NCI-H446 treated with DMSO at 0.1 percent for 48 hours (cell line): ENCODE measurements around the gene ACYP1.

Experiments used
- DNase-seq: peaks from one replicate; lab custom pipeline; 2025; lab: John Stamatoyannopoulos, UW

Gene ACYP1

GRCh38 chr14:75040959-75041358, 22.9 kb downstream of the ACYP1 start:
- DNase-seq = no peak

GRCh38 chr14:75040507-75040906, 23.3 kb downstream of the ACYP1 start:
- no peak for DNase-seq

- DNase-seq = no peak
Observed at GRCh38 chr14:75032939-75033338, 30.9 kb downstream of the ACYP1 start.

DNA sequence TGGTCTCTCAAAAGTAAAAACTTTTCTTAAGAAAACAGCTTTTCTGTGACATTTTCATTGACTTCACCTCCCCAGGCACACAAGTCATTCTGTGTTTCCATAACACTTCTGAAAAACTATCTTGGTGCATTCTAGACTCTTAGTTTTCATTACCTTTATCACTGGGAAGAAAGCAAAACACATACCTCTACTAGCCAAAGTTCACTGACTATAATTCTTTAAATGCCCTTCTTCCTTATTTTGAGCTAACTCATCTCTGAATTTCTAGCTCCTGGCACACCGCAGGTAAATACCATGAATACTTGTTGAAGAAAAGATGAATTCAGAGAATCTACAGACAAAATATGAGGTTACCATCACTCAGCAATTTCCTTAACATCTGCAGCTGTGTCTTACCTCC, 33.7 kb downstream of the ACYP1 start:
- DNase-seq = no peak

DNA sequence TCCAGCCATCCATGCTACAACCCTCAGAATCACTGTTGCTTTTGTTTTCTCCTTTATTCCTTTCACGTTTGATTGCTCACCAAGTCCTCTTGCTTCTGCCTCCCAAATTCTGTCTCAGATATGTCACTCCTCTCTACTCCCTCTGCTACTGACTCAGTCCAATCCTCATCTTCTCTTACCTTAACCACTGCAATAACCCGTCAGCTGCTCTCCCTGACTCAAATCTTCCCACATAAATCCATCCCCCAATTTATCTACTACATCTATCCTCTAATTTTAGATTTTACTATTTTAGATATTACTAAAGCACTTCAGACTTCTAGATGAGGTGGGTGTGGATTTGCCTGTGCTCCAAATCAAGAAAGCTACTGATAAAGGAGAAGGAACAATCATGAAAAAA, 37.9 kb downstream of the ACYP1 start:
- no peak for DNase-seq

- DNase-seq = no peak
Observed at GRCh38 chr14:75025082-75025481, 38.7 kb downstream of the ACYP1 start.

GRCh38 chr14:75023108-75023507, 40.7 kb downstream of the ACYP1 start:
- no peak for DNase-seq

- no peak for DNase-seq
Observed at GRCh38 chr14:75022655-75023054, 41.2 kb downstream of the ACYP1 start.

DNA sequence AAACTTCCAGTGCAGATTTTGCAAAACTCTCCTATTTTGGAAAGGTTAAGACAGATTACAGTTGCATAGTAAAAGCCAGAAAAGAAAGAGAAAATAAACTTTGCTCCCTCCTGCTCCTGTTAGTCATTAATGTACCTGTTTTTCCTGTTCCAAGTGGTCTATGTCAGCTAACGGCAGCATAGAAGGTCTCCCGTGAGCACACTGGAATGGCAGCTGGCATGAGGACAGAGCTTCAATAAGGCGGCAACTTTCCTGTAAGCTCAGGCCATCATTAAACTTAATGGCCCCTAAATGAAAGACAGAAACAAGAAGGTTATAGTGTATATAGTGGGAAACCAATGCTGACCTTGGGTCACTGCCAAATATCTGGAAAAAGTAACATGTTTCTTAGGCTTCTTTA, 45.1 kb downstream of the ACYP1 start:
- no peak for DNase-seq

GRCh38 chr14:75016815-75017214, 47.0 kb downstream of the ACYP1 start:
- DNase-seq = no peak

GRCh38 chr14:75015496-75015895, 48.3 kb downstream of the ACYP1 start:
- no peak for DNase-seq

DNA sequence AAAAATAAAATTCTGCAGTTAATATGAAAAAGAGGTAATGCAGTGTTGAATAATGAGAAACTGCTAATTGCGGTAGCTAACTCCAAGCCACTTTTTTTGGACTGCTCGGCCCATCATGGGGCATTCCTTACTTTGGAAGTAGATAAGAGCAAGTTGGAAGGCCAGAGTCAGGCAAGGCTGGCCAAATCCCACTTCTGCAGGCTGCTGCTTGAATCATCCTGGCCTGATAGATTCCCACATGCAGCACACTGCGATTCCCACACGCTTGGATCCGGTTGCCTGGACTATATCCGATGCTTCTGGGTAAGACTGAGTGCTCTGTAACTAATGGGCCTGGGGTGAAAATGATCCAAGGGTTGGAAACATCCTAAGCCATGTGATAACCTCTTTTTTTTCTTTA, 50.5 kb downstream of the ACYP1 start:
- DNase-seq = no peak

DNA sequence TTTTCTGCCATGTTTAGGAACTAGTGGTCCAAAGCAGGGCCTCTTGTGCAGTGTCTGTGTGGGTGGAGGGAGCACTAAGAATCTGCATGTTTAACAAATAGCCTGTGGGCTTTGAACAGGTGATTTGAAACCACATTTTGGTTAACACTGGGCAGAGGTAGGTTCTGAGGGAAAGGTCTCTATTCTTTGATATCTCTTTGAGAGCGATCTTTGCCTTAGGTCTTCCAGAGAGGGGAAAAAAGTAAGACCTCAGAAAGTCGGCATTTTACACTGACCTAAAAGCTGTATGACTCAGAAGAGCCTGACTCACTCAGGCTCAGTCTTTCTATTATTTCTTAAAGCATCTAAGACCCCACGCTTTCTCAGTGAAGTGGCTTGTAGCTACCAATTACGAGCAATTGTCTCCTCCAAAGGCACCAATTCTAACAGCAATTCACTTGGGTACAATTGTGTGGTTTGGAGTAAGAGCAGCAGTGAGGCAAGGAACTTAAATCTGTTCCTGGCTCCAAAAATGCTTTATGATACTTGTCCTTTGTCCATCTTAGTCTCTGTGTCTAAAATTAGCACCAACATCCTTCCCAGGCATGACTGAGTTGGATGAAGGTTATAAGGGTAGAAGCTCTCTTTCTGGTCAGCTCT, 52.3 kb downstream of the ACYP1 start:
- DNase-seq = no peak

DNA sequence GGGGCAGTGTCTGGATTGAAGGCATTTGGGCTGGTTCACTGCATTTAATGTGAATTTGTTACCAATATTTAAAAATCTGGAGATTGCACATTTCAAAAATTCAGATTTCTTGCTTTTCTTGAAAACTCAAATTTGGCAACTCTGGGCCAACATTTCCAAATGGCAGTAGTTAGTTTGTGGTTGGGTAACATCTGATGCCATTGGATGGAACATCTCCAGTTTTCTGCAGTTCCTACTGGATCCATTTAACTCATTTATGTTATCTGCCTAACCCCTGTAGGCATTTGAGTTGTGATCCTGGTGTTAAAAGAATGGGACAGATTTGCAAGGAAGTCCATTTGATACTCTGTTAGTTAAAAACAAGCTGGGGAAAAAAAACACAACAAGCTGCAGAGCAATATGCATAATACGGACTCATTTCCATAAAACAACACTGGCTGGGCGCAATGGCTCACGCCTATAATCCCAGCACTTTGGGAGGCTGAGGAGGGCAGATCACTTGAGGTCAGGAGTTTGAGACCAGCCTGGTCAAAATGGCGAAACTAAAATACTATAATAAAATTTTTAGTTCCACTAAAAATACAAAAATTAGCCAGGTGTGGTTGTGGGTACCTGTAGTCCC, 53.2 kb downstream of the ACYP1 start:
- no peak for DNase-seq

- no peak for DNase-seq
Observed at GRCh38 chr14:75009176-75009575, 54.6 kb downstream of the ACYP1 start.

GRCh38 chr14:75005357-75005756, 58.5 kb downstream of the ACYP1 start:
- DNase-seq = no peak

DNA sequence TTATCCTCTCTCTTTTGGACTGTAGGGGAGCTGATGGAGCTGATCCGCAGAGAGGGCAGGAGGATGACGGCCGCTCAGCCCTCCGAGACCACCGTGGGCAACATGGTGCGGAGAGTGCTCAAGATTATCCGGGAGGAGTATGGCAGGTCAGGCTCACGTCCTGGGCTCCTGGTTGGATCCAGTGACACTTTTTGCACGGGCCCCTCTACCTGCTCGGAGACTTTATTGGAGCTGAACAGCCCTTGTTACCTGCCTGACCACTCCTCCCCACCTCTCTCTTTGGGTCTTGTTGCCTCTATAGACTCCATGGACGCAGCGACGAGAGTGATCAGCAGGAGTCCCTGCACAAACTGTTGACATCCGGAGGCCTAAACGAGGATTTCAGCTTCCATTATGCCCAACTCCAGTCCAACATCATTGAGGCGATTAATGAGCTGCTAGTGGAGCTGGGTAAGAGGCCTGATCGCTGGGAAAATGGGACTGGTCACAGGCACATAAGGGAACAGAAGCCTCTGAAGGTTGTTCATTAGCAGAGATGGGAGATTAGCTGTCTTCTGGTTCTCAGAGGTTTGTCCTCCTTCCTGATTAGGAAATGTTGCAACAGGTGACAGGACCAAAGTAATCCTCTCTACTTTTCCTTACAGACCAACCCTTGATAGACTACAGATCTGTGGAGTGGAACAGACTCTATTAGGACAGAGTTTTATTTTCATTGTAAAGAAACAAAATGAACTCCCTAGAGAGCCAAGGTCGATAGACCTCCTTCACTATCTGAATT, 60.4 kb downstream of the ACYP1 start:
- no peak for DNase-seq
